Tibial nerve (tissue), 3 donors: ENCODE results near the gene ADGRE2.

Experiments used
- POLR2A ChIP-seq, 2 donors: fragments of 450-650 bp; IDR thresholded peaks; one replicate each; pipeline ENCODE4 v1.6.1; 2017; ENCODE audit warnings: antibody characterized with exemption in 2 of 2, mild to moderate bottlenecking in 2 of 2, moderate library complexity in 2 of 2
- TF ChIP-seq, protein P1 (sequence below), 5 experiments: fragments of 200-600 bp in 3 of 5; fragments of 450-650 bp in 2 of 5; sonication (generic) in 3 of 5; IDR thresholded peaks; one replicate each; pipeline ENCODE4 v1.5.1; 2016 to 2019; ENCODE audit warnings: antibody characterized with exemption in 5 of 5, mild to moderate bottlenecking in 3 of 5, moderate library complexity in 2 of 5

GRCh38 chr19:14795078-14795721 is 16.8 kb upstream of the ADGRE2 start:
- TF ChIP-seq, protein P1, sequence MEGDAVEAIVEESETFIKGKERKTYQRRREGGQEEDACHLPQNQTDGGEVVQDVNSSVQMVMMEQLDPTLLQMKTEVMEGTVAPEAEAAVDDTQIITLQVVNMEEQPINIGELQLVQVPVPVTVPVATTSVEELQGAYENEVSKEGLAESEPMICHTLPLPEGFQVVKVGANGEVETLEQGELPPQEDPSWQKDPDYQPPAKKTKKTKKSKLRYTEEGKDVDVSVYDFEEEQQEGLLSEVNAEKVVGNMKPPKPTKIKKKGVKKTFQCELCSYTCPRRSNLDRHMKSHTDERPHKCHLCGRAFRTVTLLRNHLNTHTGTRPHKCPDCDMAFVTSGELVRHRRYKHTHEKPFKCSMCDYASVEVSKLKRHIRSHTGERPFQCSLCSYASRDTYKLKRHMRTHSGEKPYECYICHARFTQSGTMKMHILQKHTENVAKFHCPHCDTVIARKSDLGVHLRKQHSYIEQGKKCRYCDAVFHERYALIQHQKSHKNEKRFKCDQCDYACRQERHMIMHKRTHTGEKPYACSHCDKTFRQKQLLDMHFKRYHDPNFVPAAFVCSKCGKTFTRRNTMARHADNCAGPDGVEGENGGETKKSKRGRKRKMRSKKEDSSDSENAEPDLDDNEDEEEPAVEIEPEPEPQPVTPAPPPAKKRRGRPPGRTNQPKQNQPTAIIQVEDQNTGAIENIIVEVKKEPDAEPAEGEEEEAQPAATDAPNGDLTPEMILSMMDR (IDR thresholded peaks at IDR 0.05): no peak
- no peak for TF ChIP-seq POLR2A (IDR thresholded peaks at IDR 0.05)
